22Rv1 (cell line): ENCODE measurements around the gene BCL3.

Experiments
- ZFX ChIP-seq: fragments of 450-650 bp; IDR thresholded peaks from 2 replicates; pipeline ENCODE4 v1.6.1; 2017; ENCODE audit warnings: antibody characterized with exemption, borderline replicate concordance
- TF ChIP-seq, protein P1 (sequence below): fragments of 450-650 bp; IDR thresholded peaks from 2 replicates; pipeline ENCODE4 v1.5.1; 2017; ENCODE audit warnings: mild to moderate bottlenecking

- TF ChIP-seq, protein P1, sequence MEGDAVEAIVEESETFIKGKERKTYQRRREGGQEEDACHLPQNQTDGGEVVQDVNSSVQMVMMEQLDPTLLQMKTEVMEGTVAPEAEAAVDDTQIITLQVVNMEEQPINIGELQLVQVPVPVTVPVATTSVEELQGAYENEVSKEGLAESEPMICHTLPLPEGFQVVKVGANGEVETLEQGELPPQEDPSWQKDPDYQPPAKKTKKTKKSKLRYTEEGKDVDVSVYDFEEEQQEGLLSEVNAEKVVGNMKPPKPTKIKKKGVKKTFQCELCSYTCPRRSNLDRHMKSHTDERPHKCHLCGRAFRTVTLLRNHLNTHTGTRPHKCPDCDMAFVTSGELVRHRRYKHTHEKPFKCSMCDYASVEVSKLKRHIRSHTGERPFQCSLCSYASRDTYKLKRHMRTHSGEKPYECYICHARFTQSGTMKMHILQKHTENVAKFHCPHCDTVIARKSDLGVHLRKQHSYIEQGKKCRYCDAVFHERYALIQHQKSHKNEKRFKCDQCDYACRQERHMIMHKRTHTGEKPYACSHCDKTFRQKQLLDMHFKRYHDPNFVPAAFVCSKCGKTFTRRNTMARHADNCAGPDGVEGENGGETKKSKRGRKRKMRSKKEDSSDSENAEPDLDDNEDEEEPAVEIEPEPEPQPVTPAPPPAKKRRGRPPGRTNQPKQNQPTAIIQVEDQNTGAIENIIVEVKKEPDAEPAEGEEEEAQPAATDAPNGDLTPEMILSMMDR, result no peak
- no peak for TF ChIP-seq ZFX
Measured at GRCh38 chr19:44701228-44701627, 47.3 kb upstream of the BCL3 start.
